ELF-1 (cell line): ENCODE results near the gene ZNF827.

Experiments used
- DNase-seq: peaks from one replicate; pipeline ENCODE4 v3.0.0-alpha.2; 2016; ENCODE audit warnings: low read depth, low spot score

Gene ZNF827

DNA sequence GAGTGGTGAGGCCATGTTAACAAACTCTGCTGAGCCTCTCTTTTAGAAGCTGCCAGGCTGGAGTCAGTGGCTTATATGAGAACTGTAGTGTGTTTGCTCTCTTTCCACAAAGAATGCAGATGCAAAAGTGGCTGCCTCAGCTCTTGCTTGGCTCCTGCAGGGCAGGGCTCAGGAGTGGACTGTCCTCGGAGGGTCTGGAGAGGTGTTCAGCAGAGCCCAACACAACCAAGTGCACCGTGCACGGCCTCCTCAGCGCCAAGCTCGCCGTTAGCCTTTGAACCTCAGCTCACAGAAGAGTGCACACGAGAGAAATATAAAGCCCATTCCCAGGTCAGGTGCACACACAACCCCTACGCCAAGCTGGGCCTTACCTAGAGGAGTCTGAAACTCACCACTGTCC lies 175.9 kb downstream of the ZNF827 start:
- no peak for DNase-seq

DNA sequence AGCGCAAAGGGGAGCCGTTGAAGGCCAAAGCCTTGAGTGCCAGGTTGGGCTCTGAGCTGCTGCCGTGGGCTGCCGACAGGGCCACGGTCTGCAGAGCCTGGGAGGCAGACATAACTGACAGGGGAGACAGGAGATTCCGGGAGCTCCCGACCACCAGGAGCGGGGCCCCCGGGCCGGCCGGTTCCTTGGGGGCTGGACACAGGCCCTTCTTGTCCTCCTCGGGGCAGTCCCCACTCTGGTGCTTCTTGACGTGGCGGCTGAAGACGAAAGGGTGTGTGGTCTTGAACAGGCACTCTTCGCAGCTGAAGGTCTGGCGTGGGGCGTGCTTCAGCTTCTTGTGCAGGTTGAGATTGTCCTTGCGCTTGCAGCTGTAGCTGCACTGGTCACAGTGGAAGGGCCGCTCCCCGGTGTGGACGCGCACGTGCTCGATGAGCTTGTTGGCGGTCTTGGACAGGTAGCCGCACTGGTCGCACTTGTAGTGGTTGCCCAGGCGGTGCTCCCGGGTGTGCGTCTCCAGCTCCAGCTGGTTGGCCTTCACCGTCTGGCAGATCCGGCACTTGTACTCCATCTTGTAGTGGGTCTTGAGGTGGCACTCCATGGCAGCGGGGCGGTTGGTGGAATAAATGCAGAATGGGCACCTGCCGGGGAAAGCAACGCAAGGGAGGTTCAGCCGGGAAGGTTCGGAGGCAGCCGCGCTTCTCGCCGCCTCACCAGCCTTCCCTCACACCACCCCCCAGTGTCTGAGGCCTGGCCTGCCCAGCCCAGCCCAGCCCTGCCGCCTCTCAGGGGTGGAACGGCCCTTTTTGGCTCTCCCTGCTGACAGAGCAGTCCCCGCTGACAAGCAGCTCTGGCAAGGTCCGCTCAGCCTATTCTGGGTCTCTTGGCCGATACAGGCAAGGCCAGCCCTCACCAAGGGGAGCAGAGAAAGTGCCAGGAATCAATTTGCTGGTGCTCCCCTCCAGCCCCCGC lies 177.4 kb downstream of the ZNF827 start:
- DNase-seq = no peak

GRCh38 chr4:145760176-145760575 lies 178.4 kb downstream of the ZNF827 start:
- no peak for DNase-seq

- no peak for DNase-seq
Observed at GRCh38 chr4:145757188-145757587, 181.4 kb downstream of the ZNF827 start.

GRCh38 chr4:145756244-145756643 lies 182.4 kb downstream of the ZNF827 start:
- DNase-seq = no peak

- DNase-seq = no peak
Observed at GRCh38 chr4:145755802-145756201, 182.8 kb downstream of the ZNF827 start.

- no peak for DNase-seq
Observed at GRCh38 chr4:145743641-145744040, 195.0 kb downstream of the ZNF827 start.

- DNase-seq = no peak
Observed at GRCh38 chr4:145740806-145741205, 197.8 kb downstream of the ZNF827 start.

DNA sequence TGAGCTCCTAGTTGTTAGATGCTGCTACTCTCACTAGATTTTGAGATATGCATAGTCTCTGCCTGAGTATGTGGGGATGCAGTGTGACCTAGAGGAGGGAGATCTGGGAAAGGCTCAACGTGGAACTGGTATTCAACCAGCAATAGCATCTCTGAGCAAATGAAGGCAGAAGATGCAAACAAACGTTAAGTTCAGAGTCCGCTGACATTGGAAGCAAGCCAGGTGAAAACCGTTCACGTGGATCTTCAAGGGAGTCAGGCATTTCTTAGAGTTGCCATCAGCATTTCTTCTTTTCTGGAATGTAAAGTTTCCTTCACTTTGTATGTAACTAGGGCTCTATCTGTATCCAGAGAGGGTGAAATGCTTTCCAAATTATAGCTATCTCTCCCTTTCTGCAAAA lies 198.8 kb downstream of the ZNF827 start:
- no peak for DNase-seq

DNA sequence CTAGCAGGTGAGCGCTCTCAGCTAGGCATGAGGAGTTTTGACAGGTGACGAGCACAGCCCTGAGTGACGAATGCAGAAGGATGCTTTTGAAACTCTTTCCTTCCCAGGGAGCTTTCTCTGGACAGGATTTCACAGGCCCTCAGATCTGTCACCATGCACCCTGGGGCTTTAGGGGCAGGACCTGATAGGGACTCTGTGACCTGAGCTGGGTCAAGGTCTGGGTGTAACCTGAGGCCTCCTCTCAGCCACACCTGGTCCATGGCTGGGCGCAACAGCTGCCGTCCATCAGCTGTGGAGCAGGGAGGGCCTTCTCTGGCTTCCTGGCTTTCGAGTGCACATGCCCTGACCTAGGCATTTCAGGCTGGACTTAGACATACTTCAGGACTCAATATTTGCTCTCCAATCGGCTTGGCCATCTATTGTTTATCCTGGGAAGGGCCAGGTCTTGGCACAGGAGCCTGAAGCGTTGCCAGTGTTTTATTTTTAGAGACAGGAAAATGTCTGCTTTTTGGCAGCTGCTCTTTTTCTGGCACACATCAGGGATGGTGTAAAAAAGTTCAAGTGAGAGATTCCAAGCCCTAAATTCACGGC lies 202.3 kb downstream of the ZNF827 start:
- peak; percentile 57 for DNase-seq

DNA sequence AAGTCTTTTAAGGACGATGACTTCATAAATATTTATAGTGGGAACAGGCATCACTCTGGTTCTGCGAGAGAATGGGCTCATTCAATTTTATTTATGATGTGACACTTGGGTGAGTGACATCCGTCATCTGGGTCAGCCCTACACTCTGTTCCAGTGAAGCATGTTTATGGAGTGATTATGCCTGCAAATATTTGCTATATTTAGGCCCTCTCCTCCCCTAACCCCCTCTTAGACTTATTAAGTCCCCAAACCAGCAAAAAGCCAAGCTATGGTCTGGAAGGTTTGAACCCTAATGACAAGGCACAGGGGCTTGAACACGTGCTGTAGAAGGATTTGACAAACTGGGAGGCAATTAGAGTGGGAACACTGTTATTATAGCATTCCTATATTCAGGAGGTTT lies 202.8 kb downstream of the ZNF827 start:
- DNase-seq = no peak

DNA sequence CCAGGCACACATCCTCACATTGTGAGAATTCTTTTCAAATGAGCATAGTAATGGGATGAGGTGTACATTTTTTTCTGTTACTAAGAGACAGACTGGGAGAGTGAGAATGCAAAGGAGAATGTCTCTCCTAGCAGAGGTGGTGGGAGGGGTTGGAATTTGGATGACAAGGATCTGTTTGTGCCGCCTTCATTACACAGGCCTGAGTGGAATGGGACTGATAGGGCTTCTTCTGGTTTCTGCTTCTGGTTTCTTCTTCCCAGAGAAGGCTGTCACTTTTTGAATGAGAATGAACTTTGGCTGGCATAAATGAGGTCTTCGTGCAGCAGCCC lies 203.3 kb downstream of the ZNF827 start:
- peak; percentile 85 for DNase-seq

- DNase-seq = peak; percentile 82
Observed at GRCh38 chr4:145734576-145735346, 203.9 kb downstream of the ZNF827 start.

GRCh38 chr4:145734031-145734430 lies 204.6 kb downstream of the ZNF827 start:
- DNase-seq = no peak

GRCh38 chr4:145732895-145733880 lies 205.4 kb downstream of the ZNF827 start:
- DNase-seq = peak; percentile 95

DNA sequence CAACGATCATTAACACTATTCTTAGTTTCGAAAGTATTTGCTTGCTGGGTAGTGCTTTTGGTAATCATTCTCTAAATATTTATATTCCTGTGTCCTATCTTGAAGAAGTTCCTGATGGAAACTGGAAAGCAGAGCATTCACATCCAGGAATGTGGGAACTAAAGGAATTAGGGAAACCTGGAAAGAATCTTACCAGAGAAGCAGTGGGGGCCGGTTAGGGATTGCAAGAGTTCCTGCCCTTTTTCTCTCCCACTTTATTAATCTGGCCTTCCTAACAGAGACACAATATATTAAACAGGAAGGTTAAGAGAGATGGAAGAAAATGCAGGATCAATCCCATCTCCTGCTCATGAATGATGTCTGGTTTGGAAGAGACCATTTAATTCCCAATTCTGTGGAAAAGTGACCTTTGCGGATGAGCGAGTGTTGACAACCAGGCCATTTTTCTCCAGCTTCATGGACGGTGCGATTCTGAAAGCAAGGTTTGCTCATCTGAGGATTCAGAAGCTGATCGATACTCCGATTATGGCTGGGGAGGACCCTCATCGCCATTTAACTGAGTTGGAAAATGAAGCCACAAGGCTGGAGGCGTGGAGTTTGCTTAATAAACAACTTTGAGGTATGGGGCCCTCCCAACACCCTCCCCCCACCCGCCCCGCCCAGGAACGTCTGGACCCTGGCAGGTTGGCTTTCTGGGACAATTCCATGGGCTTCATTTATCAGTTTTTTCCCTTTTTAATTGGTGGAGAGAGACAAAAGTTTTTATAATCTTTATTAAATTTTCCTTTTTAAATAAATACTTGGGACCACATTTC lies 206.4 kb downstream of the ZNF827 start:
- peak; percentile 20 for DNase-seq

- no peak for DNase-seq
Observed at GRCh38 chr4:145731028-145731427, 207.6 kb downstream of the ZNF827 start.

DNA sequence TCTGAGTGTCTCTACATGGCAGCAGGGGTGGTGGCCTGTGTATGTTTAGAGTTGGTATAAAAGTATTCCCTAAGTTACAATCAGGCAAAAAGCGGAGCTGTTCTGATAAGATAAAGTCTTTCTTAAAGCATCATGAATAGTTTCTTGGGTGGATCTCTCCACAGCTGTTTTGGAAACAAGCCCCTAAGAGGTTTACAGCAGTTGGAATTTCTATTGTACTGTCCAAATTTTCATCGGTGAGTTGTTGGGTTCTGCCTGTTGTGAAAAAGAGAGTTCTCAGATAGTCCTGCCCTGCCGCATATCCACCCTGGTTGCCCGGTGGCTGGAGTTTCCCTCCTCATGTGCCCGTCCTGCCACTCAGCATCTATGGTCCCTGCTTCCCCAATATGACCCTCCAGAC lies 208.6 kb downstream of the ZNF827 start:
- DNase-seq = no peak

- DNase-seq = no peak
Observed at GRCh38 chr4:145723336-145723735, 215.3 kb downstream of the ZNF827 start.

DNA sequence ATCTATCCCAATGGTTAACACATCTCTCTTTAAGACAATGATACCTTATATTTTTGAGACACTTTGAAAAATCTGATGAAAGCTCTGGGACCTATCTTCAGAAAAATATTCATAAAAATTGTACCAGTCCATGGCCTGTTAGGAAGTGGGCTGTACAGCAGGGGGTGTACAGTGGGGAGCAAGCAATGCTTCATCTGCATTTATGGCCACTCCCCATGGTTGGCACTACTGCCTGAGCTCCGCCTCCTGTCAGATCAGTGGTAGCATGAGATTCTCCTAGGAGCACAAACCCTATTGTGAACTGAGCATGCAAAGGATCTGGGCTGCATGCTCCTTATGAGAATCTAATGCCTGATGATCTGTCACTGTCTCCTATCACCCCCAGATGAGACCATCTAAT lies 216.1 kb downstream of the ZNF827 start:
- DNase-seq = no peak
